HFF-Myc (cell line): ENCODE data around the gene DRAM2.

ENCODE experiments used
- DNase-seq: peaks from one replicate; pipeline ENCODE4 v3.0.0-alpha.2; 2011; ENCODE audit warnings: low read depth; ENCODE audit errors: extremely low read depth
- H3K4me3 ChIP-seq: replicated peaks from 2 replicates; pipeline ENCODE4 v1.5.1; 2011; ENCODE audit warnings: low read depth, mild to moderate bottlenecking, control low read depth, low read length
- TF ChIP-seq, protein P1 (sequence below): IDR thresholded peaks from 2 replicates; pipeline ENCODE4 v1.5.1; 2012; ENCODE audit warnings: mild to moderate bottlenecking, low read depth, low read length, control low read depth; ENCODE audit errors: missing control alignments

DRAM2 gene

DNA sequence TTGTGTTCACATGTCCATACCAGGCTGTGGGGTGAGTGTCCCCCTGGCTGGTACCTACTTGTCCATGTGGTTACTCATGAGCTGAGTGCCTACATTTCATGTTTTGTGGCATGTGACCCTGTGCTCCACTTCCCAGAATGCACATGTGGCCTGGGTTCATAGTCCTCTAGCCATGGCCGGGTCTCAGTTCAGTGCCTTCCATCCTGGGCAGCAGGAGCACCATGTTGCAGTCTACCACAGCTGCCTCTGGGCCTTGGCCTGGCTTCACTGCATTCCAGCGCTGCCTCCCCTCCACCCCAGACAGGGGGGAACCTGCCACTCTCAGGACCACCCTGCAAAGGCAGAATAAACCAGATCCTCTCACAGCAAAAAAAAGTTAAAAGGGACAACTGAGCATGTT lies 5.6 kb upstream of the DRAM2 start:
- no peak for DNase-seq
- TF ChIP-seq, protein P1, sequence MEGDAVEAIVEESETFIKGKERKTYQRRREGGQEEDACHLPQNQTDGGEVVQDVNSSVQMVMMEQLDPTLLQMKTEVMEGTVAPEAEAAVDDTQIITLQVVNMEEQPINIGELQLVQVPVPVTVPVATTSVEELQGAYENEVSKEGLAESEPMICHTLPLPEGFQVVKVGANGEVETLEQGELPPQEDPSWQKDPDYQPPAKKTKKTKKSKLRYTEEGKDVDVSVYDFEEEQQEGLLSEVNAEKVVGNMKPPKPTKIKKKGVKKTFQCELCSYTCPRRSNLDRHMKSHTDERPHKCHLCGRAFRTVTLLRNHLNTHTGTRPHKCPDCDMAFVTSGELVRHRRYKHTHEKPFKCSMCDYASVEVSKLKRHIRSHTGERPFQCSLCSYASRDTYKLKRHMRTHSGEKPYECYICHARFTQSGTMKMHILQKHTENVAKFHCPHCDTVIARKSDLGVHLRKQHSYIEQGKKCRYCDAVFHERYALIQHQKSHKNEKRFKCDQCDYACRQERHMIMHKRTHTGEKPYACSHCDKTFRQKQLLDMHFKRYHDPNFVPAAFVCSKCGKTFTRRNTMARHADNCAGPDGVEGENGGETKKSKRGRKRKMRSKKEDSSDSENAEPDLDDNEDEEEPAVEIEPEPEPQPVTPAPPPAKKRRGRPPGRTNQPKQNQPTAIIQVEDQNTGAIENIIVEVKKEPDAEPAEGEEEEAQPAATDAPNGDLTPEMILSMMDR = no peak
- H3K4me3 ChIP-seq = no peak overlapping the region

GRCh38 chr1:111142356-111142975 lies 2.6 kb upstream of the DRAM2 start:
- DNase-seq = no peak
- H3K4me3 ChIP-seq = no peak overlapping the region
- TF ChIP-seq, protein P1 = no peak

- no peak for DNase-seq
- TF ChIP-seq, protein P1 = no peak
- peak overlapping the region; percentile 95 for H3K4me3 ChIP-seq
Measured at GRCh38 chr1:111141245-111142220, 1.6 kb upstream of the DRAM2 start.

DNA sequence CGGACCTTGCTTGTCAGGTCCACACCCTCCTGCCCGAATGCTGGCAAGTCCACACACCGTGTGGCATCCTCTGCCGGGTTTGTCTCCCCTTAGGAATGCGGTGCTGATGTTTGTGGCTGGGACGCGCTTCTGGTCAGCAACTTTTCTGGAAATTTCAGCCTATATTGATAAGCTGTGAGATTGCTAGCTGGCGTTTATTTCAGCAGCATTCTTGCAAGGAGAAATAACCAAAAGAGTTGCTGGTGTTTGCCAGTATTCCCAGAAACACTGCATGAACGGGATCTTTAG lies 731 bp upstream of the DRAM2 start:
- DNase-seq = no peak
- peak overlapping the region; percentile 95 for H3K4me3 ChIP-seq
- TF ChIP-seq, protein P1 = no peak

DNA sequence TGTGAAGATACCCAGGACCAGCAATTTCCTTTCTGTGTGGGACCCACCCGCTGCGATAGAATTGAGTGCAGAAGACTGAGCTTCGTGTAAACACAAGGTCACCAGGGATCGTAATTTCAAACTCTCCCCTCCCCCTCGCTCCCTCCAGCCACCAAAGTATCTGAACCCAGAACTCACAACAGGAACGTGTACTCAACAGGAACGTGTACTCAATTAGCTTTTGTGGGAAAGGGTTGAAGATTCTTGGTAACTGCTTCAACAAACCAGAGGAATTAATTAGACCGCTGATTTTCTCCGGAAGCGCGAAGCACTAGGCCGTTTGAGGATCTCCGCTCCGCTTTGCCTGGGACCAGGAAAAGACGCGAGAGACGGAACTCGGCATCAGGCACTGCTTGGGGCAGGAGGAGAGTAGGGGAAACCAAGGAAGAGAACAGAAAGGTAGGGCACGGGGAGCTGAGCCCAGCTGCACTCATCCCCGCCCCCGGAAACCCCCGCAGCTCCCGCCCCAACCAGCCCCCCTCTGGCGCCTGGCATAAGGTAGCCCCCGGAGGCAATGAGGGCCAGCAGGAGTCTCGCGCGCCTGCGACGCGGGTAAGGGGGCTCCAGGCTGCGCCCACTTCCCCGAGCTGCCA lies 453 bp downstream of the DRAM2 start:
- TF ChIP-seq, protein P1 = no peak
- DNase-seq = no peak
- H3K4me3 ChIP-seq = peak overlapping the region; percentile 95

DNA sequence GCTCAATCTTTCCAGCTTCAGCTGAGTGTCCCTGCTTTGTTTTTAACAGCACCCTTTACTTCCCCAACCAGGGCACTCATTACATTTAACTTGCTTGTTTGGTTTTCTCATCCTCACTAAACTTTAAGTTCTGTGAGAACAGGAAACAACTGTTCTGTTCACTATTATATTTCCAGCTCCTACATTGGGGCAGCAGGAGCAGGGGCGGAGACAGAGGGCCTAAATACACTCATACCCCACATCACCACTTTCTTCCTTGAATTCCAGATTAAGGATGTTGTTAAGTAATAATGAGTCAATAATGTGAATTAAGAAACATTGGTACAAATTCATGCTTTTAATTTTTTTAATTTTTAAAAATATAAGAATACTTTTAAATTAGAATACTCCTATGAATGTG lies 6.0 kb downstream of the DRAM2 start:
- no peak overlapping the region for H3K4me3 ChIP-seq
- no peak for DNase-seq
- TF ChIP-seq, protein P1 = no peak
